ENCODE measurements around the gene GALNS. TPM values are rescaled to one million over a fixed set of nuclear protein-coding genes. Genes with fewer than 3 reads are reported as not detected.

GALNS gene
- total RNA-seq, 1 donor from 2014 or later, result 15.5 TPM

DNA sequence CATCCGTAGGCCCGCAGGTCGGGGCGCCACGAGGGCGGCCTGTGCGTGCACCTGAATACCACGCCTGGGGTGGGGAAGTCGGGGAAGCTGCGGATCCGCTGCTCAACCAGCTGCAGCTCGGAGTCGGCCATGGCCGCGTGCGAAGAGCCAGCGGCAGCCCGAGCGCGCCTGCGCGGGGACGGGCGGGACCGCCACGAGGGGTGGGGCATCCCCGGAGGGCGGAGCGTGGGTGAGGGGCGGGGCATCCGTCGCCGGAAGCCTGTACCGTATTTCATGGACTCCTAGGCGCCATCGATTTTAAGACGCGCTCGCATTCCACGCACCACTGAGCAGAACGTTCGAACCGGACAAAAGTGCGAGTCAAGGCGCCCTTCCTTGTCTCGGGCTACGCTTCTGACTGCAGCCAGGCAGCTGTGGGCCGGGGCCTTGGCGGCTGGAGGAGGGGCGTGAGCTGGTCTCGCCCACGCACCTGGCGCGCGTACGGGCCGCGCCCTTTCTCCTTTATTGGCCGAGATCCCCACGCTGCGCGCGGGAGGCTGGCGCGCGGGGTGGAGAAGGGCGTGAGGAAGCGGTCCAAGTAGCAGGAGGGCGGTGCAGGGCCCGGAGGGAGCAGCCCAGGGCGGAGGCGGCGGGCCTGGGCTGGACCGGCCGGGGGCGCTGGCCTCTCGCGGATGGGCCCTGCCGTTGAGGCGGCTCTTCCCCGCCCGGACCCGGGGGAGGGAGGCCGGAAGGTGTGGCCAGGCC lies 44.8 kb downstream of the GALNS start, which contains the start of gene APRT:
Gene APRT (minus strand): TSS at position 160 of the 744 bp plus-strand sequence. CDS start 29 bp downstream, at position 131.
- H3K4me3 ChIP-seq, result peak within 1 kb of the TSS; percentile 90
- TF ChIP-seq, protein P1, sequence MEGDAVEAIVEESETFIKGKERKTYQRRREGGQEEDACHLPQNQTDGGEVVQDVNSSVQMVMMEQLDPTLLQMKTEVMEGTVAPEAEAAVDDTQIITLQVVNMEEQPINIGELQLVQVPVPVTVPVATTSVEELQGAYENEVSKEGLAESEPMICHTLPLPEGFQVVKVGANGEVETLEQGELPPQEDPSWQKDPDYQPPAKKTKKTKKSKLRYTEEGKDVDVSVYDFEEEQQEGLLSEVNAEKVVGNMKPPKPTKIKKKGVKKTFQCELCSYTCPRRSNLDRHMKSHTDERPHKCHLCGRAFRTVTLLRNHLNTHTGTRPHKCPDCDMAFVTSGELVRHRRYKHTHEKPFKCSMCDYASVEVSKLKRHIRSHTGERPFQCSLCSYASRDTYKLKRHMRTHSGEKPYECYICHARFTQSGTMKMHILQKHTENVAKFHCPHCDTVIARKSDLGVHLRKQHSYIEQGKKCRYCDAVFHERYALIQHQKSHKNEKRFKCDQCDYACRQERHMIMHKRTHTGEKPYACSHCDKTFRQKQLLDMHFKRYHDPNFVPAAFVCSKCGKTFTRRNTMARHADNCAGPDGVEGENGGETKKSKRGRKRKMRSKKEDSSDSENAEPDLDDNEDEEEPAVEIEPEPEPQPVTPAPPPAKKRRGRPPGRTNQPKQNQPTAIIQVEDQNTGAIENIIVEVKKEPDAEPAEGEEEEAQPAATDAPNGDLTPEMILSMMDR (IDR thresholded peaks at IDR 0.05; ENCODE audit: borderline replicate concordance), result peak; percentile 59
- H3K36me3 ChIP-seq, result peaks cover 11% of the 10 kb centered on the region
- H3K4me1 ChIP-seq, result peaks cover 43% of the 10 kb centered on the region
- H3K9me3 ChIP-seq (replicated peaks), result no peaks in the 10 kb centered on the region
- peak; percentile 94 for DNase-seq
- H3K27ac ChIP-seq (replicated peaks), result peak within 1 kb of the TSS; percentile 97
- intact Hi-C loops (cut with micrococcal nuclease), result no loop called here
- no peaks in the 10 kb centered on the region for H3K27me3 ChIP-seq (ENCODE audit: low read depth)

DNA sequence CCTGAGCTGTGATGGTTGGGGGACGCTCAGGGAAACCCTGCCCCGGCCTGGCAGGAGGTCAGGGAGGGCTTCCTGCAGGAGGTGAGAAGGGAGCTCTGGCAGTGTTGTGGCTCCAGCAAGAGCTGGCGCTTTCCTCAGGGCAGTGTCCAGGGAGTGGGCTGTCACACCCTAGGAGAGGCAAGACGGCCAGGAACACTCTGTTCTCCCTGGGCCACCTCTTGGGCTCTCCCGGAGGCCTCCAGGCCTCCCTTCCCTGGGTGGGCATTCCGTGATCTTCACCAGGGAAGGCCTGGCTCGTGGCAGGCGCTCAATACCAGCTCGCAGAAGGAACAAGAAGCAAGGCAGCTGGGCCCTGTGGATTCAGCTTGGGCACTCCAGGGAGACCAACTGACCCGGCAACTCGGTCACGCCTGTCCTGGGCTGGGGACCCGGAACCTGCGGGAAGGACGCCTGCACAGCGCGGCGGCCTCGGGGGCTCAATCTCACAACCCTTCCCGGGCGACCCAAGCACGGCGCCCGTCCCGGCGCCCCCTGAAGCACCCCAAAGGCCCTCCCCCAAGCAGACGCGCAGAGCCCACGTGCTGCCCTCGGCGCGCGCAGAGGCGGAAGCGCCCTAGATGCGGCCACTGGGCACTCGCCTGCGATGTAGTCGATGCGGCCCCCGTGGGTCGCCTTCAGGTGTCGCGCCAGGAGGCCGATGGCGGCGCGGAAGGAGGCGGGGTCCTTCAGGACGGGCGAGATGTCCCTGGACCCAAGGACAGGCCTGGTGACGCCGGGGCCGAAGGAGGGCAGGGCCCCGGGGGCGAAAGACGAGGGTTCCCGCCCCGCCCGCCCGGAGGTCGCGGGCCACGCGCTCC lies 45.6 kb downstream of the GALNS start:
- Histone ChIP-seq H3K9me3 (replicated peaks) (no peaks in the 10 kb centered on the region), H3K4me3 (peak overlapping the region; percentile 90), H3K27me3 (ENCODE audit: low read depth) (no peaks in the 10 kb centered on the region), H3K36me3 (peaks cover 11% of the 10 kb centered on the region), H3K27ac (replicated peaks) (peak overlapping the region; percentile 97), H3K4me1 (peaks cover 43% of the 10 kb centered on the region)
- intact Hi-C loops (cut with micrococcal nuclease), result no loop called here
- TF ChIP-seq, protein P1 (IDR thresholded peaks at IDR 0.05; ENCODE audit: borderline replicate concordance), result no peak
- DNase-seq, result peak; percentile 79

DNA sequence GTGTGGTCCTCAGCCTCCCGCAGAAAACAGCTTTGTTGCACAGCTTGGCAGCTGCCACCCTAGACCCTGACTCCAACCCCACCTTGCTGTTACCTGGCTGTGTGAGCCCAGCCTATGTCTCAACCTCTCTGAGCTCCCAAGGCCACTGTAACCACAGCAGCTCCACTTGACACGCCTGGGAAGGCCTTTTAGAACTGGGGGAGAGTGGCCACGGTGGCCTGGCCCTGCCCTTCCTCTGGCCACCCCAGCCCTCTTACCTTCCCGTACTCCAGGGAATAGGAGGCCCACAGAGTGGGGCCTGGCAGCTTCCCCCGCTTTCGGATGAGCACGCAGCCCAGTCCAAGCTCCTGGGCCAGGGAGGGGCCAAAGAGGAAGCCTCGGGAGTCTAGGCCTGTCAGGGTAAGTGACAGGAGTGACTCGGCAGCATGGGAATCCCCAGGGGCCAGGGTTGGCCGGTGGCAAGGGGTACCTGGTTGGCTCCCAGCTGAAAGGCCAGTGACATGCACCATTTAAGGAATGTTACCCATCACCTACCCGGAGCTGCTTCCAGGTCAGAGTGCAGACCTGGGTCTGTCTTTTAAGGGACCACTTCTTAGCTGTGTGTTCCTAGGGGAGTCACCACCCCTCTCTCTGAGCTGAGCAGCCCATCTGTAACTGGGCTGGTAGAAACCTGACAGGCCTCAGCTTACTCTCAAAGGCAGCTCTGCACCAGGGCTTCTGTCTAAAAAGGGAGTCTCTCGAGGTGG lies 46.4 kb downstream of the GALNS start:
- Histone ChIP-seq H3K4me3 (peak overlapping the region; percentile 90), H3K9me3 (replicated peaks) (no peaks in the 10 kb centered on the region), H3K27ac (replicated peaks) (peak overlapping the region; percentile 97), H3K27me3 (ENCODE audit: low read depth) (no peaks in the 10 kb centered on the region), H3K4me1 (peaks cover 43% of the 10 kb centered on the region), H3K36me3 (peaks cover 11% of the 10 kb centered on the region)
- TF ChIP-seq, protein P1 (IDR thresholded peaks at IDR 0.05; ENCODE audit: borderline replicate concordance), result no peak
- DNase-seq, result no peak
- intact Hi-C loops (cut with micrococcal nuclease), result no loop called here

DNA sequence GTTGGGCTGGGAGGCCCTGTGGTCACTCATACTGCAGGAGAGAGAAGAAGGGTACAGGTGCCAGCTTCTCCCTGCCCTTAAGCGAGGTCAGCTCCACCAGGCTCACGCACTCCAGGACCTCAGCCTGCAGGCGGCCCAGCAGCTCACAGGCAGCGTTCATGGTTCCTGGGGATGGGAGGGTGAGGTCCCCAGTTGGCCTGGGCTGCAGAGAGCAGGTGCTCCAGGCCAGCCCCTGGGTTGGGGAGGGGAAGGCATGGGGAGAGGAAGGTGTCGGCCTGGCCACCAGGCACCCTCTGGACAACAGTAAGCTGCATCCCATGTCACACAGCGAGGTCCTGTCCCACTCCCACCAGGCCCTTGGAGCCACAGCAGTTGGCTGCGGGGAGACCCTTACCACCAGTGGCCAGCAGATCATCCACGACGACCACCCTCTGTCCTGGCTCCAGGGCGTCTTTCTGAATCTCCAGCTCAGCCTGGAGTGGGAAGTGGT lies 47.0 kb downstream of the GALNS start:
- Histone ChIP-seq H3K9me3 (replicated peaks) (no peaks in the 10 kb centered on the region), H3K36me3 (peaks cover 11% of the 10 kb centered on the region), H3K27ac (replicated peaks) (no peak overlapping the region), H3K4me1 (peaks cover 45% of the 10 kb centered on the region), H3K27me3 (ENCODE audit: low read depth) (no peaks in the 10 kb centered on the region), H3K4me3 (no peak overlapping the region)
- no peak for DNase-seq
- intact Hi-C loops (cut with micrococcal nuclease), result no loop called here
- TF ChIP-seq, protein P1 (IDR thresholded peaks at IDR 0.05; ENCODE audit: borderline replicate concordance), result no peak

Measured in left ventricle myocardium inferior (tissue), 1 donor.